WTC11 (cell line): ENCODE measurements around the gene FNDC3B. TPM values are rescaled to one million over a fixed set of nuclear protein-coding genes. Genes with fewer than 3 reads are reported as not detected.

Experiments
- ATAC-seq: fragments of 200-7000 bp; cut with Tn5 transposase; 2 replicates; pipeline ENCODE4 v1.10.0; 2021; ENCODE audit warnings: mild to moderate bottlenecking, moderate library complexity
- CTCF ChIA-PET: fragments of 300-600 bp; sonication (Branson Sonifier 250); formaldehyde crosslinking; loops from one replicate; lab custom pipeline; 2021; ENCODE audit warnings: antibody characterized with exemption; lab: Charles Lee
- POLR2A ChIA-PET: fragments of 350-600 bp; sonication (Branson Sonifier 250); formaldehyde crosslinking; loops from one replicate; lab custom pipeline; 2021; ENCODE audit warnings: antibody characterized with exemption; lab: Charles Lee
- DNase-seq: peaks from one replicate; pipeline ENCODE4 v3.0.0; 2021; ENCODE audit warnings: low spot score
- H3K27ac Mint-ChIP-seq: 2 replicates; pipeline ENCODE4 v1.8.0; 2021; ENCODE audit warnings: mixed read lengths
- H3K27me3 Mint-ChIP-seq: 2 replicates; pipeline ENCODE4 v1.8.0; 2021; ENCODE audit warnings: low read depth, mild to moderate bottlenecking, moderate library complexity, mixed read lengths
- H3K36me3 Mint-ChIP-seq: 2 replicates; pipeline ENCODE4 v1.8.0; 2021; ENCODE audit warnings: mixed read lengths
- H3K4me1 Mint-ChIP-seq: 2 replicates; pipeline ENCODE4 v1.8.0; 2022; ENCODE audit warnings: mixed read lengths
- H3K4me3 Mint-ChIP-seq: 2 replicates; pipeline ENCODE4 v1.8.0; 2021; ENCODE audit warnings: mild to moderate bottlenecking, moderate library complexity, mixed read lengths
- H3K9me3 Mint-ChIP-seq: 2 replicates; pipeline ENCODE4 v1.8.0; 2021; ENCODE audit warnings: mixed read lengths
- ESRRA ChIP-seq: sonication (generic); formaldehyde crosslinking; IDR thresholded peaks from 2 replicates; pipeline ENCODE4 v1.8.1; 2022; ENCODE audit warnings: mild to moderate bottlenecking, missing genetic modification reagents, borderline replicate concordance
- FOXJ3 ChIP-seq: sonication (generic); formaldehyde crosslinking; IDR thresholded peaks from 2 replicates; pipeline ENCODE4 v1.9.0; 2021; ENCODE audit warnings: missing genetic modification reagents, mild to moderate bottlenecking, borderline replicate concordance
- FOXK1 ChIP-seq: sonication (generic); formaldehyde crosslinking; IDR thresholded peaks from 2 replicates; pipeline ENCODE4 v1.8.0; 2022; ENCODE audit warnings: mild to moderate bottlenecking, moderate library complexity, missing genetic modification reagents
- GTF2I ChIP-seq: fragments of 250-450 bp; sonication (Bioruptor Pico); conservative IDR thresholded peaks from 2 replicates; pipeline ENCODE4 v1.4.0; 2021; ENCODE audit warnings: mild to moderate bottlenecking
- HMGA2 ChIP-seq: fragments of 250-450 bp; sonication (Bioruptor Pico); IDR thresholded peaks from 2 replicates; pipeline ENCODE4 v1.4.0; 2021; ENCODE audit warnings: mild to moderate bottlenecking, moderate library complexity
- NR1H2 ChIP-seq: sonication (generic); formaldehyde crosslinking; IDR thresholded peaks from 2 replicates; pipeline ENCODE4 v1.9.0; 2021; ENCODE audit warnings: mild to moderate bottlenecking, moderate library complexity, missing genetic modification reagents
- PRRX2 ChIP-seq: fragments of 250-450 bp; sonication (Bioruptor Pico); IDR thresholded peaks from 2 replicates; pipeline ENCODE4 v1.8.0; 2021; ENCODE audit warnings: mild to moderate bottlenecking
- SMAD4 ChIP-seq: sonication (generic); formaldehyde crosslinking; IDR thresholded peaks from 2 replicates; pipeline ENCODE4 v1.8.0; 2022; ENCODE audit warnings: mild to moderate bottlenecking, missing genetic modification reagents
- ZNF121 ChIP-seq: sonication (generic); formaldehyde crosslinking; IDR thresholded peaks from 2 replicates; pipeline ENCODE4 v1.8.0; 2023; ENCODE audit warnings: missing genetic modification reagents
- ZNF263 ChIP-seq: sonication (generic); formaldehyde crosslinking; IDR thresholded peaks from 2 replicates; pipeline ENCODE4 v1.8.1; 2022; ENCODE audit warnings: low read depth, mild to moderate bottlenecking, moderate library complexity, missing genetic modification reagents
- ZNF396 ChIP-seq: fragments of 250-450 bp; sonication (Bioruptor Pico); IDR thresholded peaks from 2 replicates; pipeline ENCODE4 v1.8.0; 2021; ENCODE audit warnings: mild to moderate bottlenecking, moderate library complexity, borderline replicate concordance
- ZNF416 ChIP-seq: fragments of 250-450 bp; sonication (Bioruptor Pico); IDR thresholded peaks from 2 replicates; pipeline ENCODE4 v1.9.0; 2021; ENCODE audit warnings: mild to moderate bottlenecking, inconsistent platforms
- total RNA-seq: library from RNA; stranded (reverse); gene quantifications from 3 replicates; pipeline ENCODE4 v1.2.3, GENCODE V29; 2021
- TF ChIP-seq, protein P1 (sequence below): sonication (generic); formaldehyde crosslinking; IDR thresholded peaks from 2 replicates; pipeline ENCODE4 v1.8.1; 2023; ENCODE audit warnings: mild to moderate bottlenecking, missing genetic modification reagents
- TF ChIP-seq, protein P2 (sequence below): sonication (generic); formaldehyde crosslinking; IDR thresholded peaks from 2 replicates; pipeline ENCODE4 v1.8.1; 2023; ENCODE audit warnings: mild to moderate bottlenecking, missing genetic modification reagents
- TF ChIP-seq, protein P3 (sequence below): fragments of 250-450 bp; sonication (Bioruptor Pico); IDR thresholded peaks from 2 replicates; pipeline ENCODE4 v1.9.0; 2021; ENCODE audit warnings: mild to moderate bottlenecking
- TF ChIP-seq, protein P4 (sequence below): fragments of 250-450 bp; sonication (Bioruptor Pico); IDR thresholded peaks from 2 replicates; pipeline ENCODE4 v1.9.0; 2021; ENCODE audit warnings: mild to moderate bottlenecking
- TF ChIP-seq, protein P5 (sequence below): fragments of 250-450 bp; sonication (Bioruptor Pico); IDR thresholded peaks from 2 replicates; pipeline ENCODE4 v1.8.0; 2021; ENCODE audit warnings: mild to moderate bottlenecking
- TF ChIP-seq, protein P6 (sequence below): sonication (generic); formaldehyde crosslinking; IDR thresholded peaks from 2 replicates; pipeline ENCODE4 v1.8.1; 2023; ENCODE audit warnings: mild to moderate bottlenecking, missing genetic modification reagents, moderate library complexity
- TF ChIP-seq, protein P7 (sequence below): sonication (generic); formaldehyde crosslinking; IDR thresholded peaks from 2 replicates; pipeline ENCODE4 v1.8.0; 2022; ENCODE audit warnings: mild to moderate bottlenecking, missing genetic modification reagents
- TF ChIP-seq, protein P8 (sequence below): sonication (generic); formaldehyde crosslinking; IDR thresholded peaks from 2 replicates; pipeline ENCODE4 v1.8.1; 2023; ENCODE audit warnings: mild to moderate bottlenecking, missing genetic modification reagents, moderate library complexity
- TF ChIP-seq, protein P9 (sequence below): sonication (generic); formaldehyde crosslinking; IDR thresholded peaks from 2 replicates; pipeline ENCODE4 v1.8.0; 2023; ENCODE audit warnings: missing genetic modification reagents

FNDC3B gene
- total RNA-seq, 1 experiment from 2014 or later, result 42.8 TPM

DNA sequence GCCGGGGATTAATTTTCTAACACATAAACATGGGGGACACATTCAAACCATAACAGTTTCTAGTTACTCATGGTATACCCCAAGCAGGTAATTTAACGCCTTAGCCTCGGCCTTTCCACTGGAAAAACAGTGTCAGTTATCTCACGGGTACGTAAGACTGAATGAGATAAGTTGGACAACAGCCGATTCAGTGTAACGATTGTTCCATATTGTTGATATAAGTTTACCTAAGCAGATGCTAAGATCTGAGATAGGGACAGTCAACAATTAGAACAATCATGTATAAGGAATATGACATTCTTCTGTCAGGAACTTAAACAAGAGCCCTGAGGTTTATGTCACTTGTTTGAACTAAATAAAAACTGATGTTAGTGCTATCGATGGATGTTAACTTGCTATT is 278.1 kb downstream of the FNDC3B start (continued):
- TF ChIP-seq, protein P1, sequence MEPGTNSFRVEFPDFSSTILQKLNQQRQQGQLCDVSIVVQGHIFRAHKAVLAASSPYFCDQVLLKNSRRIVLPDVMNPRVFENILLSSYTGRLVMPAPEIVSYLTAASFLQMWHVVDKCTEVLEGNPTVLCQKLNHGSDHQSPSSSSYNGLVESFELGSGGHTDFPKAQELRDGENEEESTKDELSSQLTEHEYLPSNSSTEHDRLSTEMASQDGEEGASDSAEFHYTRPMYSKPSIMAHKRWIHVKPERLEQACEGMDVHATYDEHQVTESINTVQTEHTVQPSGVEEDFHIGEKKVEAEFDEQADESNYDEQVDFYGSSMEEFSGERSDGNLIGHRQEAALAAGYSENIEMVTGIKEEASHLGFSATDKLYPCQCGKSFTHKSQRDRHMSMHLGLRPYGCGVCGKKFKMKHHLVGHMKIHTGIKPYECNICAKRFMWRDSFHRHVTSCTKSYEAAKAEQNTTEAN (CRISPR knock-in tag), result no peak
- no peak for TF ChIP-seq HMGA2 (CRISPR knock-in tag)
- TF ChIP-seq, protein P2, sequence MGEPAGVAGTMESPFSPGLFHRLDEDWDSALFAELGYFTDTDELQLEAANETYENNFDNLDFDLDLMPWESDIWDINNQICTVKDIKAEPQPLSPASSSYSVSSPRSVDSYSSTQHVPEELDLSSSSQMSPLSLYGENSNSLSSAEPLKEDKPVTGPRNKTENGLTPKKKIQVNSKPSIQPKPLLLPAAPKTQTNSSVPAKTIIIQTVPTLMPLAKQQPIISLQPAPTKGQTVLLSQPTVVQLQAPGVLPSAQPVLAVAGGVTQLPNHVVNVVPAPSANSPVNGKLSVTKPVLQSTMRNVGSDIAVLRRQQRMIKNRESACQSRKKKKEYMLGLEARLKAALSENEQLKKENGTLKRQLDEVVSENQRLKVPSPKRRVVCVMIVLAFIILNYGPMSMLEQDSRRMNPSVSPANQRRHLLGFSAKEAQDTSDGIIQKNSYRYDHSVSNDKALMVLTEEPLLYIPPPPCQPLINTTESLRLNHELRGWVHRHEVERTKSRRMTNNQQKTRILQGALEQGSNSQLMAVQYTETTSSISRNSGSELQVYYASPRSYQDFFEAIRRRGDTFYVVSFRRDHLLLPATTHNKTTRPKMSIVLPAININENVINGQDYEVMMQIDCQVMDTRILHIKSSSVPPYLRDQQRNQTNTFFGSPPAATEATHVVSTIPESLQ (CRISPR knock-in tag), result no peak
- TF ChIP-seq, protein P3, sequence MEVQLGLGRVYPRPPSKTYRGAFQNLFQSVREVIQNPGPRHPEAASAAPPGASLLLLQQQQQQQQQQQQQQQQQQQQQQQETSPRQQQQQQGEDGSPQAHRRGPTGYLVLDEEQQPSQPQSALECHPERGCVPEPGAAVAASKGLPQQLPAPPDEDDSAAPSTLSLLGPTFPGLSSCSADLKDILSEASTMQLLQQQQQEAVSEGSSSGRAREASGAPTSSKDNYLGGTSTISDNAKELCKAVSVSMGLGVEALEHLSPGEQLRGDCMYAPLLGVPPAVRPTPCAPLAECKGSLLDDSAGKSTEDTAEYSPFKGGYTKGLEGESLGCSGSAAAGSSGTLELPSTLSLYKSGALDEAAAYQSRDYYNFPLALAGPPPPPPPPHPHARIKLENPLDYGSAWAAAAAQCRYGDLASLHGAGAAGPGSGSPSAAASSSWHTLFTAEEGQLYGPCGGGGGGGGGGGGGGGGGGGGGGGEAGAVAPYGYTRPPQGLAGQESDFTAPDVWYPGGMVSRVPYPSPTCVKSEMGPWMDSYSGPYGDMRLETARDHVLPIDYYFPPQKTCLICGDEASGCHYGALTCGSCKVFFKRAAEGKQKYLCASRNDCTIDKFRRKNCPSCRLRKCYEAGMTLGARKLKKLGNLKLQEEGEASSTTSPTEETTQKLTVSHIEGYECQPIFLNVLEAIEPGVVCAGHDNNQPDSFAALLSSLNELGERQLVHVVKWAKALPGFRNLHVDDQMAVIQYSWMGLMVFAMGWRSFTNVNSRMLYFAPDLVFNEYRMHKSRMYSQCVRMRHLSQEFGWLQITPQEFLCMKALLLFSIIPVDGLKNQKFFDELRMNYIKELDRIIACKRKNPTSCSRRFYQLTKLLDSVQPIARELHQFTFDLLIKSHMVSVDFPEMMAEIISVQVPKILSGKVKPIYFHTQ, result no peak
- TF ChIP-seq FOXK1 (CRISPR knock-in tag), result no peak
- TF ChIP-seq, protein P4, sequence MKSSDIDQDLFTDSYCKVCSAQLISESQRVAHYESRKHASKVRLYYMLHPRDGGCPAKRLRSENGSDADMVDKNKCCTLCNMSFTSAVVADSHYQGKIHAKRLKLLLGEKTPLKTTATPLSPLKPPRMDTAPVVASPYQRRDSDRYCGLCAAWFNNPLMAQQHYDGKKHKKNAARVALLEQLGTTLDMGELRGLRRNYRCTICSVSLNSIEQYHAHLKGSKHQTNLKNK, result no peak
- TF ChIP-seq NR1H2 (CRISPR knock-in tag), result no peak
- TF ChIP-seq GTF2I (CRISPR knock-in tag), result no peak
- no peak for TF ChIP-seq ZNF263
- TF ChIP-seq ZNF121 (CRISPR knock-in tag), result no peak
- no peak for TF ChIP-seq SMAD4 (CRISPR knock-in tag)

DNA sequence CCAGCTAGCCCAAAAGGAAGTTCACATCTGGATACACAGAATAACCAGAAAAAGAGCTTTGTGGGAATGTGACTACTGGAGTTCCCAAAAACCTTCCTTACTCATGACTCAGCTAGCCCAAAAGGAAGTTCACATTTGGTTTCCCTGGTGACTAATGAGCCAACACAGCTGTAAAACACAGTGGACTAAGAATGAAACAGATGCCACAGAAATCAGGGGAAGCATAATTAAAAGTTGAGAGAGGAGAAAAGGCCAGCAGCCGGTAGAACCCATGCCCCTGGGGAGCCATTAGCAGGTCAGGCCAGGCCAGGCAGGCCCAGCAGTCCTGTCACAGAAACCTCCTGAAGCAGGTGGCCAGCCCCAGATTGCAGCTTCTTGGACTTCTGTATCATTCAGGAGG is 278.6 kb downstream of the FNDC3B start:
- H3K27ac Mint-ChIP-seq, result no peak overlapping the region; the same call in 1 of the 2 replicates
- ChIA-PET POLR2A (no interaction called here), CTCF (interaction anchor here (1.1 kb wide), 1 partner anchor 11 kb away, joined by 4 read pairs; no protein-coding TSS in a partner anchor)
- H3K4me1 Mint-ChIP-seq, result peaks cover 21% of the 10 kb centered on the region
- no peaks in the 10 kb centered on the region for H3K27me3 Mint-ChIP-seq
- ATAC-seq, result no peak
- no peak for DNase-seq
- H3K9me3 Mint-ChIP-seq, result no peaks in the 10 kb centered on the region
- peaks cover 27% of the 10 kb centered on the region for H3K36me3 Mint-ChIP-seq
- H3K4me3 Mint-ChIP-seq, result no peak overlapping the region
- TF ChIP-seq, protein P5, sequence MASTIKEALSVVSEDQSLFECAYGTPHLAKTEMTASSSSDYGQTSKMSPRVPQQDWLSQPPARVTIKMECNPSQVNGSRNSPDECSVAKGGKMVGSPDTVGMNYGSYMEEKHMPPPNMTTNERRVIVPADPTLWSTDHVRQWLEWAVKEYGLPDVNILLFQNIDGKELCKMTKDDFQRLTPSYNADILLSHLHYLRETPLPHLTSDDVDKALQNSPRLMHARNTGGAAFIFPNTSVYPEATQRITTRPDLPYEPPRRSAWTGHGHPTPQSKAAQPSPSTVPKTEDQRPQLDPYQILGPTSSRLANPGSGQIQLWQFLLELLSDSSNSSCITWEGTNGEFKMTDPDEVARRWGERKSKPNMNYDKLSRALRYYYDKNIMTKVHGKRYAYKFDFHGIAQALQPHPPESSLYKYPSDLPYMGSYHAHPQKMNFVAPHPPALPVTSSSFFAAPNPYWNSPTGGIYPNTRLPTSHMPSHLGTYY (CRISPR knock-in tag), result no peak
- TF ChIP-seq FOXJ3 (CRISPR knock-in tag) (no peak), ZNF396 (CRISPR knock-in tag) (no peak), ESRRA (no peak), PRRX2 (CRISPR knock-in tag) (no peak), ZNF416 (no peak), FOXK1 (CRISPR knock-in tag) (no peak)
- TF ChIP-seq, protein P6, sequence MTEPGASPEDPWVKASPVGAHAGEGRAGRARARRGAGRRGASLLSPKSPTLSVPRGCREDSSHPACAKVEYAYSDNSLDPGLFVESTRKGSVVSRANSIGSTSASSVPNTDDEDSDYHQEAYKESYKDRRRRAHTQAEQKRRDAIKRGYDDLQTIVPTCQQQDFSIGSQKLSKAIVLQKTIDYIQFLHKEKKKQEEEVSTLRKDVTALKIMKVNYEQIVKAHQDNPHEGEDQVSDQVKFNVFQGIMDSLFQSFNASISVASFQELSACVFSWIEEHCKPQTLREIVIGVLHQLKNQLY, result no peak
- TF ChIP-seq, protein P2 (CRISPR knock-in tag), result no peak
- TF ChIP-seq, protein P7, sequence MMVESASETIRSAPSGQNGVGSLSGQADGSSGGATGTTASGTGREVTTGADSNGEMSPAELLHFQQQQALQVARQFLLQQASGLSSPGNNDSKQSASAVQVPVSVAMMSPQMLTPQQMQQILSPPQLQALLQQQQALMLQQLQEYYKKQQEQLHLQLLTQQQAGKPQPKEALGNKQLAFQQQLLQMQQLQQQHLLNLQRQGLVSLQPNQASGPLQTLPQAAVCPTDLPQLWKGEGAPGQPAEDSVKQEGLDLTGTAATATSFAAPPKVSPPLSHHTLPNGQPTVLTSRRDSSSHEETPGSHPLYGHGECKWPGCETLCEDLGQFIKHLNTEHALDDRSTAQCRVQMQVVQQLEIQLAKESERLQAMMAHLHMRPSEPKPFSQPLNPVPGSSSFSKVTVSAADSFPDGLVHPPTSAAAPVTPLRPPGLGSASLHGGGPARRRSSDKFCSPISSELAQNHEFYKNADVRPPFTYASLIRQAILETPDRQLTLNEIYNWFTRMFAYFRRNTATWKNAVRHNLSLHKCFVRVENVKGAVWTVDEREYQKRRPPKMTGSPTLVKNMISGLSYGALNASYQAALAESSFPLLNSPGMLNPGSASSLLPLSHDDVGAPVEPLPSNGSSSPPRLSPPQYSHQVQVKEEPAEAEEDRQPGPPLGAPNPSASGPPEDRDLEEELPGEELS (CRISPR knock-in tag), result no peak
- TF ChIP-seq, protein P8, sequence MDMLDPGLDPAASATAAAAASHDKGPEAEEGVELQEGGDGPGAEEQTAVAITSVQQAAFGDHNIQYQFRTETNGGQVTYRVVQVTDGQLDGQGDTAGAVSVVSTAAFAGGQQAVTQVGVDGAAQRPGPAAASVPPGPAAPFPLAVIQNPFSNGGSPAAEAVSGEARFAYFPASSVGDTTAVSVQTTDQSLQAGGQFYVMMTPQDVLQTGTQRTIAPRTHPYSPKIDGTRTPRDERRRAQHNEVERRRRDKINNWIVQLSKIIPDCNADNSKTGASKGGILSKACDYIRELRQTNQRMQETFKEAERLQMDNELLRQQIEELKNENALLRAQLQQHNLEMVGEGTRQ (CRISPR knock-in tag), result no peak
- TF ChIP-seq, protein P9, sequence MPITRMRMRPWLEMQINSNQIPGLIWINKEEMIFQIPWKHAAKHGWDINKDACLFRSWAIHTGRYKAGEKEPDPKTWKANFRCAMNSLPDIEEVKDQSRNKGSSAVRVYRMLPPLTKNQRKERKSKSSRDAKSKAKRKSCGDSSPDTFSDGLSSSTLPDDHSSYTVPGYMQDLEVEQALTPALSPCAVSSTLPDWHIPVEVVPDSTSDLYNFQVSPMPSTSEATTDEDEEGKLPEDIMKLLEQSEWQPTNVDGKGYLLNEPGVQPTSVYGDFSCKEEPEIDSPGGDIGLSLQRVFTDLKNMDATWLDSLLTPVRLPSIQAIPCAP (CRISPR knock-in tag), result no peak
